Esophagus squamous epithelium (tissue), 5 donors: ENCODE measurements around the gene RPS2. TPM values are rescaled to one million over a fixed set of nuclear protein-coding genes. Genes with fewer than 3 reads are reported as not detected.

Experiments used
- DNase-seq: peaks from one replicate; lab custom pipeline; 2025; lab: John Stamatoyannopoulos, UW
- H3K27ac ChIP-seq, 4 donors: fragments of 200-600 bp; sonication (generic); one replicate each; pipeline ENCODE4 v1.5.1; 2016 to 2019; ENCODE audit warnings: mild to moderate bottlenecking in 1 of 4
- H3K27me3 ChIP-seq, 4 donors: fragments of 200-600 bp; sonication (generic); 1 replicate in 3 of 4; 2 replicates in 1 of 4; pipeline versions ENCODE4 v1.5.1 to v1.6.0; 2017 to 2021; ENCODE audit warnings: antibody characterized with exemption in 1 of 4
- H3K36me3 ChIP-seq, 3 donors: fragments of 200-600 bp; sonication (generic); one replicate each; pipeline ENCODE4 v1.5.1; 2016 to 2019
- H3K4me1 ChIP-seq, 3 donors: fragments of 200-600 bp; sonication (generic); one replicate each; pipeline ENCODE4 v1.5.1; 2017 to 2019
- H3K4me3 ChIP-seq, 4 donors: fragments of 200-600 bp; sonication (generic); 1 replicate in 3 of 4; 2 replicates in 1 of 4; pipeline ENCODE4 v1.5.1; 2016 to 2019; ENCODE audit warnings: mild to moderate bottlenecking in 2 of 4, moderate library complexity in 1 of 4
- H3K9me3 ChIP-seq, 3 donors: fragments of 200-600 bp; sonication (generic); one replicate each; pipeline ENCODE4 v1.5.1; 2016 to 2019
- POLR2A ChIP-seq, 4 donors: fragments of 450-650 bp; IDR thresholded peaks; one replicate each; pipeline ENCODE4 v1.6.1; 2017; ENCODE audit warnings: antibody characterized with exemption in 4 of 4, mild to moderate bottlenecking in 4 of 4, moderate library complexity in 3 of 4
- WGBS, 2 donors: methylation state at CpG; one replicate each; pipeline ENCODE4 v1.1.5; 2018; 5-methylcytosine and 5-hydroxymethylcytosine counted together
- intact Hi-C: fragments of 100-400 bp; cut with DNase I; formaldehyde crosslinking; loops from one replicate; pipeline ENCODE4 v1.15.0; 2022
- total RNA-seq, 4 donors: library from RNA; depleted of rRNA; stranded (reverse); fragments of >200 nt; gene quantifications; one replicate each; pipeline ENCODE4 v1.1.0, GENCODE V29; 2016
- TF ChIP-seq, protein P1 (sequence below), 6 experiments: fragments of 450-650 bp in 4 of 6; fragments of 200-600 bp in 2 of 6; sonication (generic) in 2 of 6; IDR thresholded peaks; one replicate each; pipeline ENCODE4 v1.5.1; 2016 to 2019; ENCODE audit warnings: antibody characterized with exemption in 6 of 6, mild to moderate bottlenecking in 4 of 6, moderate library complexity in 4 of 6
- donor health status: DM: yes; HTN: yes; CAD: no.

RPS2 gene
- total RNA-seq, 4 donors from 2014 or later, result 1,980 to 2,837 (median 2,292) TPM

DNA sequence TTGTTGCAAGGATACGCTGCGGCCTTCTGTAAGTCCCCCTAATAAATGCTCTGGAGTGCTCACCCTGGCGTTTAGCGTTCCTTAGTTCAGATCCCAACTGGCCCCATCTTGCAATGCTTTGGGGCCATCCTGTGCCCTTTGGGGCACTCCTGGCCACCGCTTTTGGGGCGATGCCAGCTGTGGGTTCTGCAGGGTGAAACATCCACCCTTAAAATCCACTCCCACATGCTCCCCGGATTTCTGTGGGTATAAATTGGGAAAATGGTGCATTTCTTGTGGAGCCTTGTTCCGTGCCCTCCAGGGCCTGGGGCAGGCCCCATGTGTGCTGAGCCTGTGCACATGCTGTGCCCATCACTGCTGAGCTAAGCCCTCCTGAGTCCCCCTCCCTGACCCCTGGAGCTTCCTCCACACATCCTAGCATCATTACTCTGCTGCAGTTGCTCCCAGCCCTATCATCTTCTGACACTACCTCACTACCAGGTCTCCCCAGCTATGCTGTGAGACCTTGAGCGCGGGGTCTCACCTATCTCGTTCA lies 27.6 kb downstream of the RPS2 start:
- WGBS, 2 donors, result 88 to 90% methylated on average over 9 to 11 of the region's 11 CpGs
- DNase-seq, result no peak
- intact Hi-C loops, result no loop called here

DNA sequence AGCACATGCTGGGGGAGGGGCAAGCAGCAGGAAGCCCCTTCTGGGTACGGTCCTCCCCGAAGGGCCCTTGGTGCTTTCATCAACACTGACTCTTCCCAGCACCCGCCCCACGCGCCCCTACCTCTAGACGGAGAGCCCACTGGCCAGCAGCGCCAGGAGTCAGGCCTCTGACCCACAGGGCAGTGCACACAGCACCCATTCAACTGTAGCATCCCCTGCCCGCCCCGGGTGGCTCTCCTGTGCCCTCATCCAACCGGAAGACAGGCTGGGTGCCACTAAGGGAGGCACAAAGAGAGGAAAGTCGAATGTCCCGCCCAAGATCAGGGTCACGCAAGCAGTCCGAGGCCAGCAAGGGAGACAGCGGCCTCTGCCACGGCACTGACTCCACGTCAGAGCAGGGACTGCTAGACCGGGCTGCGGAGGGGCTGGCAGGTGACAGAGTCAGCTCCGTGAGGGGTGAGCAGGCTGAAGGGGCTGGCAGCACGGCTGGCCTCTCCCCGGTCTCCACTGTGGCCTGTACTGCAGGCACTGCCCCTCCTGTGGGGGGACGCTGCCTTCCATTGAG lies 31.4 kb downstream of the RPS2 start:
- intact Hi-C loops, result no loop called here
- no peak overlapping the region for H3K4me3 ChIP-seq
- H3K36me3 ChIP-seq, result peaks cover 4 to 16% (median 8%) of the 10 kb centered on the region in 3 donors
- DNase-seq, result no peak
- TF ChIP-seq, protein P1, sequence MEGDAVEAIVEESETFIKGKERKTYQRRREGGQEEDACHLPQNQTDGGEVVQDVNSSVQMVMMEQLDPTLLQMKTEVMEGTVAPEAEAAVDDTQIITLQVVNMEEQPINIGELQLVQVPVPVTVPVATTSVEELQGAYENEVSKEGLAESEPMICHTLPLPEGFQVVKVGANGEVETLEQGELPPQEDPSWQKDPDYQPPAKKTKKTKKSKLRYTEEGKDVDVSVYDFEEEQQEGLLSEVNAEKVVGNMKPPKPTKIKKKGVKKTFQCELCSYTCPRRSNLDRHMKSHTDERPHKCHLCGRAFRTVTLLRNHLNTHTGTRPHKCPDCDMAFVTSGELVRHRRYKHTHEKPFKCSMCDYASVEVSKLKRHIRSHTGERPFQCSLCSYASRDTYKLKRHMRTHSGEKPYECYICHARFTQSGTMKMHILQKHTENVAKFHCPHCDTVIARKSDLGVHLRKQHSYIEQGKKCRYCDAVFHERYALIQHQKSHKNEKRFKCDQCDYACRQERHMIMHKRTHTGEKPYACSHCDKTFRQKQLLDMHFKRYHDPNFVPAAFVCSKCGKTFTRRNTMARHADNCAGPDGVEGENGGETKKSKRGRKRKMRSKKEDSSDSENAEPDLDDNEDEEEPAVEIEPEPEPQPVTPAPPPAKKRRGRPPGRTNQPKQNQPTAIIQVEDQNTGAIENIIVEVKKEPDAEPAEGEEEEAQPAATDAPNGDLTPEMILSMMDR (IDR thresholded peaks at IDR 0.05), result no peak
- no peak for TF ChIP-seq POLR2A (IDR thresholded peaks at IDR 0.05)
- peaks cover 15 to 44% (median 16%) of the 10 kb centered on the region in 3 donors for H3K4me1 ChIP-seq
- no peaks in the 10 kb centered on the region for H3K9me3 ChIP-seq
- 63% methylated on average over 19 of the region's 23 CpGs; no CpG with 5 or more reads in 1 of the 2 donors for WGBS, 2 donors
- no peak overlapping the region for H3K27ac ChIP-seq
- peaks cover 0 to 8% (median 0%) of the 10 kb centered on the region in 4 donors for H3K27me3 ChIP-seq

More for the DNA sequence above, 27.6 kb downstream of the RPS2 start:
- Histone ChIP-seq H3K4me3 (no peak overlapping the region), H3K27me3 (peaks cover 0 to 7% (median 0%) of the 10 kb centered on the region in 4 donors), H3K36me3 (peaks cover 29 to 49% (median 29%) of the 10 kb centered on the region in 3 donors), H3K4me1 (peaks cover 13 to 36% (median 17%) of the 10 kb centered on the region in 3 donors), H3K9me3 (no peaks in the 10 kb centered on the region), H3K27ac (no peak overlapping the region)
- no peak for TF ChIP-seq POLR2A (IDR thresholded peaks at IDR 0.05)
- TF ChIP-seq, protein P1 (IDR thresholded peaks at IDR 0.05), result no peak

DNA sequence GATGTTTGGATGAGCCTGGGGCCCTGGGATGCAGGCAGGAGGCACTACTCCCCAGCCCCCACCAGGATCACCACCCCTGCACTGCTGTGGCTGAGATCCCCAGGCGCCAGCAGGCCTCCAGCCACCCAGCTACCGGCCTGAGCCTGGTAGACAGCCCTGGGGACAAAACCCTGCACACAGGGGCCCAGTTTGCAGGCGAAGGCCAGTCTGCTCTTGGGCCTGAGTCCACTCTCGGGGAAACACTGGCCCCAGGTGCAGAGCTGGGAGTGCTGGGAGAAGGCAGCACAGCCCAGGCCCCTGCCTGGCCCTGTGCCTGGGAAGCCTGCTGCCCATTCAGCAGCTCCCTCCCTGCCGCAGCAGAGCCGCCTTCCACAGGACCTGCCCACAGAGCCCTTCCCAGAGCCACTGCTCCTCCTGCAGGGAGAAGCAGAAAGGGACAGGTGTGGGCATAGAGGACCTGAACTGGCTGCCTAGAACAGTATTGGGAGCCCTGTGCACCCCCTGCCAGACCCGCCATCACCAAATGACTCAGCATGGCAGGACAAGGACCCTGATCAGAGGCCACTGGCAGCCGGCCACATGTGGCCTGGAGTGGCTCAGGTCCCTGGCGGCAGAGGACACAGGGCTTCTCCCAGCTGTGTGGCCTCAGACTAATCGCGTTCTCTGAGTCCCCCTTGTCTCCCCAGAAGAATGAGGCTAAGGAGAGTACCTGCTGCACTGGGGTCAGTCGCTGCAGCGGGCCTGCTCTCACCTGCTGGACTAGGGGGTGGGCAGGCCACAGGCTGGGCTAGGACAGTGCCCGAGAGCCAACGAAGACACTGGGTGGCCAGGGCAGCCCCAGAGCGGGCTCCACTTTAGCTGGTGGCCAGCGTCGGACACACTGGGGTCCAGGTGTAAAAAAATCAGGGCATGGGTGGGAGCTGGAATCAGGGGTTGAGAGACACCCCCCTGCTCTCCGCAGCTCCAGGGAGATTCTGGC lies 32.3 kb downstream of the RPS2 start:
- H3K4me3 ChIP-seq, result no peak overlapping the region
- H3K36me3 ChIP-seq, result peaks cover 0 to 7% (median 0%) of the 10 kb centered on the region in 3 donors
- 60 to 89% methylated on average over 1 to 5 of the region's 19 CpGs for WGBS, 2 donors
- peaks cover 15 to 44% (median 16%) of the 10 kb centered on the region in 3 donors for H3K4me1 ChIP-seq
- H3K27ac ChIP-seq, result no peak overlapping the region
- intact Hi-C loops, result no loop called here
- TF ChIP-seq, protein P1 (IDR thresholded peaks at IDR 0.05), result peak in 4 of 6 experiments; percentile 9 to 52 (median 22)
- no peak for TF ChIP-seq POLR2A (IDR thresholded peaks at IDR 0.05)
- H3K27me3 ChIP-seq, result peaks cover 0 to 8% (median 0%) of the 10 kb centered on the region in 4 donors
- no peaks in the 10 kb centered on the region for H3K9me3 ChIP-seq
- no peak for DNase-seq

DNA sequence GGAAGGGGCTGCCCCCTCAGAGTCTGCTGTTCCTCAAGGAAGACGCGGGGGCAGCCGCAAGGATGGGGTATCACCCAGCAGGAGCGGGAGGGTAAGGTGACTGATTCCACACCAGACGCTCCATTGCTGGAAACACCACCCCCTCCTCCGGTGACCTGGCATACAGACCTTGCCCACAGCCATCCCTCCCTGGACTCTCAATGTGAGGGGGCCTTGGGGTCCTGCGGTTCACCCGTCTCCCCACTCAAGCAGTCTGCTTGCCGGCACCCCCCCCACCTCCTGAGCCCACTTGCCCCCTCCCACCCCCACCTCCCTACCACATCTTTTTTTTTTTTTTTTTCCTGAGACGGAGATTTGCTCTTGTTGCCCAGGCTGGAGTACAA lies 34.3 kb downstream of the RPS2 start:
- Histone ChIP-seq H3K27ac (peak overlapping the region in 1 of 4 donors; percentile 23), H3K36me3 (no peaks in the 10 kb centered on the region), H3K4me3 (peak overlapping the region in 2 of 4 donors; percentile 64 to 79), H3K9me3 (no peaks in the 10 kb centered on the region), H3K4me1 (peaks cover 11 to 38% (median 13%) of the 10 kb centered on the region in 3 donors), H3K27me3 (peaks cover 0 to 14% (median 0%) of the 10 kb centered on the region in 4 donors)
- no peak for DNase-seq
- TF ChIP-seq, protein P1 (IDR thresholded peaks at IDR 0.05), result no peak
- TF ChIP-seq POLR2A (IDR thresholded peaks at IDR 0.05), result no peak
- 66 to 67% methylated on average over 5 of the region's 10 CpGs for WGBS, 2 donors
- intact Hi-C loops, result no loop called here
